Measurements from ENCODE around the gene LHX4.

DNA sequence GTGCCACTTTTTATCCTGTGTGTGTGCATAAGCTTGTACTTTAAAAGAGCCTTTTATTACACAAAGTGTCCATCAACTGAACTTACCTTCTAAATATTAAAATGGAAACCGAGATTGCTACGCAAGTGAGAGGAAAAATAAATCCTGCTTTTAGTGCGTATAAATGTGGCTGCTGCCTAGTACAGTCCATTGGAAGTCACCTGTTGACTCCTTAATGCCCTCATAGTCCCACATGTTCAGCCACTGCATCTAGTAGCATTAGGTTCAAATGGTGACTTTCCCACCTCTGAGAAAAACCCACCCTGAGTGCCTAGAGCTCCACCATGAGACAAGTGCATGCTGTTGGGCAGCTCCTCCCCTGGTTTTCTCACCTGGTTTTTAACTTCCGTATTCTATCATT, 53.0 kb downstream of the LHX4 start:
- TF ChIP-seq, protein P1, sequence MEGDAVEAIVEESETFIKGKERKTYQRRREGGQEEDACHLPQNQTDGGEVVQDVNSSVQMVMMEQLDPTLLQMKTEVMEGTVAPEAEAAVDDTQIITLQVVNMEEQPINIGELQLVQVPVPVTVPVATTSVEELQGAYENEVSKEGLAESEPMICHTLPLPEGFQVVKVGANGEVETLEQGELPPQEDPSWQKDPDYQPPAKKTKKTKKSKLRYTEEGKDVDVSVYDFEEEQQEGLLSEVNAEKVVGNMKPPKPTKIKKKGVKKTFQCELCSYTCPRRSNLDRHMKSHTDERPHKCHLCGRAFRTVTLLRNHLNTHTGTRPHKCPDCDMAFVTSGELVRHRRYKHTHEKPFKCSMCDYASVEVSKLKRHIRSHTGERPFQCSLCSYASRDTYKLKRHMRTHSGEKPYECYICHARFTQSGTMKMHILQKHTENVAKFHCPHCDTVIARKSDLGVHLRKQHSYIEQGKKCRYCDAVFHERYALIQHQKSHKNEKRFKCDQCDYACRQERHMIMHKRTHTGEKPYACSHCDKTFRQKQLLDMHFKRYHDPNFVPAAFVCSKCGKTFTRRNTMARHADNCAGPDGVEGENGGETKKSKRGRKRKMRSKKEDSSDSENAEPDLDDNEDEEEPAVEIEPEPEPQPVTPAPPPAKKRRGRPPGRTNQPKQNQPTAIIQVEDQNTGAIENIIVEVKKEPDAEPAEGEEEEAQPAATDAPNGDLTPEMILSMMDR (conservative IDR thresholded peaks at IDR 0.05), result no peak
- no peak for TF ChIP-seq ZFX (IDR thresholded peaks at IDR 0.05)

Measured in C4-2B (cell line).